Measurements from ENCODE around the gene DDX27. TPM values are rescaled to one million over a fixed set of nuclear protein-coding genes. Genes with fewer than 3 reads are reported as not detected.

The DDX27 gene
- total and polyA plus RNA-seq, 9 of the 15 experiments (the other 6 are each of a cell fraction or from before 2014, with no cell fraction given) = 17.9 to 79.3 (median 57.0) TPM

- no peak for TF ChIP-seq ZBTB9 (CRISPR knock-in tag; IDR thresholded peaks at IDR 0.05)
- TF ChIP-seq RERE (CRISPR knock-in tag; IDR thresholded peaks at IDR 0.05; ENCODE audit: borderline replicate concordance) = no peak
- no peak for TF ChIP-seq ZFP30 (CRISPR knock-in tag; IDR thresholded peaks at IDR 0.05; ENCODE audit: borderline replicate concordance)
- TF ChIP-seq THAP12 (CRISPR knock-in tag; IDR thresholded peaks at IDR 0.05) = no peak
- 0 out of 2 replicates have a peak, but pooled peaks have one; percentile 16 for TF ChIP-seq CEBPB (tag; IDR thresholded peaks at IDR 0.05)
- no peak for TF ChIP-seq ZBTB2 (IDR thresholded peaks at IDR 0.05)
- no peak for TF ChIP-seq CUX1 (CRISPR knock-in tag; IDR thresholded peaks at IDR 0.05)
- TF ChIP-seq CREBBP (IDR thresholded peaks at IDR 0.05; ENCODE audit: low read depth, low read length) = no peak
- TF ChIP-seq ZNF121 (CRISPR knock-in tag; conservative IDR thresholded peaks at IDR 0.05) = no peak
These were observed 72.8 kb downstream of the DDX27 start (continued) for GRCh38 chr20:49292010-49292409.
